ENCODE measurements around the gene SYT5. TPM values are rescaled to one million over a fixed set of nuclear protein-coding genes. Genes with fewer than 3 reads are reported as not detected.

SYT5 gene
- total and polyA plus RNA-seq, 2 of the 8 experiments (the other 6 are each of a cell fraction or from before 2014, with no cell fraction given) = 0.35 to 0.67 TPM

- TF ChIP-seq RNF2 (IDR thresholded peaks at IDR 0.05; ENCODE audit: borderline replicate concordance, low read depth, low read length, missing control alignments, poor library complexity, severe bottlenecking) (no peak), RFX5 (IDR thresholded peaks at IDR 0.05; ENCODE audit: borderline replicate concordance, low read depth, low read length) (peak; percentile 82)
- TF ChIP-seq, protein P1, sequence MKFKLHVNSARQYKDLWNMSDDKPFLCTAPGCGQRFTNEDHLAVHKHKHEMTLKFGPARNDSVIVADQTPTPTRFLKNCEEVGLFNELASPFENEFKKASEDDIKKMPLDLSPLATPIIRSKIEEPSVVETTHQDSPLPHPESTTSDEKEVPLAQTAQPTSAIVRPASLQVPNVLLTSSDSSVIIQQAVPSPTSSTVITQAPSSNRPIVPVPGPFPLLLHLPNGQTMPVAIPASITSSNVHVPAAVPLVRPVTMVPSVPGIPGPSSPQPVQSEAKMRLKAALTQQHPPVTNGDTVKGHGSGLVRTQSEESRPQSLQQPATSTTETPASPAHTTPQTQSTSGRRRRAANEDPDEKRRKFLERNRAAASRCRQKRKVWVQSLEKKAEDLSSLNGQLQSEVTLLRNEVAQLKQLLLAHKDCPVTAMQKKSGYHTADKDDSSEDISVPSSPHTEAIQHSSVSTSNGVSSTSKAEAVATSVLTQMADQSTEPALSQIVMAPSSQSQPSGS (IDR thresholded peaks at IDR 0.05; ENCODE audit: low read length) = peak; percentile 94
Observed at GRCh38 chr19:55216461-55217198, 36.5 kb upstream of the SYT5 start (continued).

Data from H1 (cell line).